ENCODE data around the gene ATP6V1G1.

- TF ChIP-seq POLR2A (IDR thresholded peaks at IDR 0.05; ENCODE audit: low read depth) (no peak), CTCF (IDR thresholded peaks at IDR 0.05) (no peak)
Measured at GRCh38 chr9:114549697-114550330, 37.8 kb upstream of the ATP6V1G1 start.
